ENCODE measurements around the gene TLX2.
"Not testable (repeated sequence)": the region's sequence is repeated elsewhere in the genome, so short reads cannot be mapped to it uniquely, and the experiment has no call there.

The TLX2 gene

GRCh38 chr2:74514368-74515270 lies at the start of gene TLX2:
TLX2 (plus strand) TSS chr2:74514450; CDS start chr2:74514807, 357 bp downstream.
- no peak for DNase-seq (ENCODE audit: low read depth in 2 of 2)

GRCh38 chr2:74470742-74471141 lies 43.5 kb upstream of the TLX2 start:
- not testable (repeated sequence) for DNase-seq (ENCODE audit: low read depth in 2 of 2)

- DNase-seq (ENCODE audit: low read depth in 2 of 2), result no peak
Observed at GRCh38 chr2:74471332-74472065, 42.8 kb upstream of the TLX2 start.

GRCh38 chr2:74472086-74472944 lies 41.9 kb upstream of the TLX2 start, which contains the start of gene MRPL53:
MRPL53 (minus strand) TSS chr2:74472680; CDS start chr2:74472660, 20 bp downstream.
- DNase-seq (ENCODE audit: low read depth in 2 of 2), result peak; percentile 85 to 88

GRCh38 chr2:74472945-74473258 lies 41.3 kb upstream of the TLX2 start:
- no peak for DNase-seq (ENCODE audit: low read depth in 2 of 2)

- no peak for DNase-seq (ENCODE audit: low read depth in 2 of 2)
Observed at GRCh38 chr2:74474481-74474880, 39.8 kb upstream of the TLX2 start.

- no peak for DNase-seq (ENCODE audit: low read depth in 2 of 2)
Observed at GRCh38 chr2:74474899-74475298, 39.4 kb upstream of the TLX2 start.

- no peak for DNase-seq (ENCODE audit: low read depth in 2 of 2)
Observed at GRCh38 chr2:74481431-74481830, 32.8 kb upstream of the TLX2 start.

- peak; percentile 19 to 28 for DNase-seq (ENCODE audit: low read depth in 2 of 2)
Observed at GRCh38 chr2:74481961-74482800, 32.1 kb upstream of the TLX2 start.

- peak; percentile 84 to 91 for DNase-seq (ENCODE audit: low read depth in 2 of 2)
Observed at GRCh38 chr2:74482801-74483674, 31.2 kb upstream of the TLX2 start, which contains the start of the genes CCDC142 and TTC31. CCDC142 (minus strand) TSS chr2:74482998; CDS start chr2:74482837, 161 bp downstream. TTC31 (plus strand) TSS chr2:74483081; CDS start chr2:74483096, 15 bp downstream.

GRCh38 chr2:74483675-74484164 lies 30.5 kb upstream of the TLX2 start:
- not testable (repeated sequence) for DNase-seq (ENCODE audit: low read depth in 2 of 2)

- DNase-seq (ENCODE audit: low read depth in 2 of 2), result no peak
Observed at GRCh38 chr2:74486141-74486540, 28.1 kb upstream of the TLX2 start.

GRCh38 chr2:74488643-74489481 lies 25.4 kb upstream of the TLX2 start:
- no peak for DNase-seq (ENCODE audit: low read depth in 2 of 2)

GRCh38 chr2:74489906-74490305 lies 24.3 kb upstream of the TLX2 start:
- DNase-seq (ENCODE audit: low read depth in 2 of 2), result no peak

GRCh38 chr2:74491648-74492544 lies 22.4 kb upstream of the TLX2 start:
- DNase-seq (ENCODE audit: low read depth in 2 of 2), result no peak

GRCh38 chr2:74493546-74493945 lies 20.7 kb upstream of the TLX2 start:
- DNase-seq (ENCODE audit: low read depth in 2 of 2), result no peak

GRCh38 chr2:74495440-74495839 lies 18.8 kb upstream of the TLX2 start:
- DNase-seq (ENCODE audit: low read depth in 2 of 2), result no peak

Data from stimulated activated CD8-positive, alpha-beta memory T cell treated with anti-CD3 and anti-CD28 coated beads, Interleukin-15, amount 100 ng/mL, for 4 hours (primary cell).